ENCODE results near the gene FBXL5. TPM values are rescaled to one million over a fixed set of nuclear protein-coding genes. Genes with fewer than 3 reads are reported as not detected.

The FBXL5 gene, protein sequence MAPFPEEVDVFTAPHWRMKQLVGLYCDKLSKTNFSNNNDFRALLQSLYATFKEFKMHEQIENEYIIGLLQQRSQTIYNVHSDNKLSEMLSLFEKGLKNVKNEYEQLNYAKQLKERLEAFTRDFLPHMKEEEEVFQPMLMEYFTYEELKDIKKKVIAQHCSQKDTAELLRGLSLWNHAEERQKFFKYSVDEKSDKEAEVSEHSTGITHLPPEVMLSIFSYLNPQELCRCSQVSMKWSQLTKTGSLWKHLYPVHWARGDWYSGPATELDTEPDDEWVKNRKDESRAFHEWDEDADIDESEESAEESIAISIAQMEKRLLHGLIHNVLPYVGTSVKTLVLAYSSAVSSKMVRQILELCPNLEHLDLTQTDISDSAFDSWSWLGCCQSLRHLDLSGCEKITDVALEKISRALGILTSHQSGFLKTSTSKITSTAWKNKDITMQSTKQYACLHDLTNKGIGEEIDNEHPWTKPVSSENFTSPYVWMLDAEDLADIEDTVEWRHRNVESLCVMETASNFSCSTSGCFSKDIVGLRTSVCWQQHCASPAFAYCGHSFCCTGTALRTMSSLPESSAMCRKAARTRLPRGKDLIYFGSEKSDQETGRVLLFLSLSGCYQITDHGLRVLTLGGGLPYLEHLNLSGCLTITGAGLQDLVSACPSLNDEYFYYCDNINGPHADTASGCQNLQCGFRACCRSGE
- total RNA-seq = 28.9 and 30.3 TPM in 2 replicates

DNA sequence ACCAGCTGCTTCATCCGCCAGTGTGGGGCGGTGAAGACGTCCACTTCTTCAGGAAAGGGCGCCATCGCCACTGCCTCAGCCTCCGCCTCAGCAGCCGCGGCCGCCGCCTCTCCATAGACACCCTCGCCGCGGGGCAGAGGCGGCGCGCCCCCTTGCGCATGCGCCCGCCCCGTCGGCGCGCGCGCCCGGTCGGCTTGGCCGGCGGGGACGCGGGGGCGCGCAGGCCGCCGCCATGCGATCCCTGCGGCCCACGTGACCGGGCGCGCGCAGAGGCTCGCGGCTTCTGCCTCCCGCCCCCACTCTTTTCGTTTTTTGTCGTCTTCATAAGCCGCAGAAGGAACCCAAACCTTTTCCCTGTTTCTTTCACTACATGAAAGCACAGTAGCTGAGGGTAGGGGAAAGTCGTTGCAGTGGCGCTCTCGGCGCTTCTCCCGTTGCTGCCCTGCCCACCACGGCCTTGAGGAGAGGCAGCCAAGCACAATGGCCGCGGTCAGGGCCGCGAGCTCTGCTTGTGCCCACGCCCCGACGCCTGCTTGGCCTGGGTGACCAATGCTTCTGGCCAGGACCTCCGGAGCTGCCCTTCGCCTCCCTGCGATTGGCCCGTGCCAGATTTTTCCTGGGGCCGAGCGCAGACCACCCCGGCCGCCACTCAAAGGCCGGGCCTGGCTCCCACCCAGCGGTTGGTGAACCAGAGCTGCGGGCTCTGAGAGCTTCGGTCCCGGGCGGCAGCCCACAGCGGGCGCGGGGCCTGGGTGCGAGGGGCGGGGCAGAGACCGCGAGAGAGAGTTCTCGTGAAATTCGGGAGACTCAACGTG is at the start of gene FBXL5:
Gene FBXL5, minus strand, starts transcription at position 135 of the 815 bp plus-strand sequence. Its CDS starts 70 bp downstream, at position 65.
- intact Hi-C loops (cut with micrococcal nuclease) = loop anchor here (1.0 to 10.0 kb wide), 6 partner anchors 26 to 653 kb away; partner anchors contain the start of genes CD38, CPEB2, FAM200B and TAPT1
- DNase-seq (ENCODE audit: low spot score) = peak; percentile 81
- Mint-ChIP-seq H3K4me1 (ENCODE audit: low read depth) (peaks cover 51% of the 10 kb centered on the region), H3K27me3 (ENCODE audit: low read depth) (no peaks in the 10 kb centered on the region), H3K27ac (peak within 1 kb of the TSS; percentile 96), H3K9me3 (no peaks in the 10 kb centered on the region), H3K4me3 (ENCODE audit: low read depth) (peak within 1 kb of the TSS; percentile 93), H3K36me3 (ENCODE audit: low read depth) (peaks cover 23% of the 10 kb centered on the region)

DNA sequence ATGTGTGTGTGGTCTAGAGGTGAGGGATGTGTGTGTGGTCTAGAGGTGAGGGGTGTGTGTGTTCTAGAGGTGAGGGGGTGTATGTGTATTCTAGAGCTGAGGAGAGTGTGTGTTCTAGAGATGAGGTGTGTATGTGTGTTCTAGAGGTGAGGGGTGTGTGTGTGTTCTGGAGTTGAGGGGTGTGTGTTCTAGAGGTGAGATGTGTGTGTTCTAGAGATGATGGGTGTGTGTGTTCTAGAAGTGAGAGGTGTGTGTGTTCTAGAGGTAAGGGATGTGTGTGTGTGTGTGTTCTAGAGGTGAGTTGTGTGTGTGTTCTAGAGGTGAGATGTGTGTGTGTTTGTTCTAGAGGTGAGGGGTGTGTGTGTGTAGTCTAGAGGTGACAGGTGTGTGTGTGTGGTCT is 49.0 kb upstream of the FBXL5 start:
- no peaks in the 10 kb centered on the region for H3K4me1 Mint-ChIP-seq (ENCODE audit: low read depth)
- intact Hi-C loops (cut with micrococcal nuclease) = no loop called here
- no peaks in the 10 kb centered on the region for H3K36me3 Mint-ChIP-seq (ENCODE audit: low read depth)
- peaks cover 26% of the 10 kb centered on the region for H3K27me3 Mint-ChIP-seq (ENCODE audit: low read depth)
- no peak for DNase-seq (ENCODE audit: low spot score)
- no peak overlapping the region for H3K27ac Mint-ChIP-seq
- peak overlapping the region; percentile 81 for H3K4me3 Mint-ChIP-seq (ENCODE audit: low read depth)
- H3K9me3 Mint-ChIP-seq = no peaks in the 10 kb centered on the region

DNA sequence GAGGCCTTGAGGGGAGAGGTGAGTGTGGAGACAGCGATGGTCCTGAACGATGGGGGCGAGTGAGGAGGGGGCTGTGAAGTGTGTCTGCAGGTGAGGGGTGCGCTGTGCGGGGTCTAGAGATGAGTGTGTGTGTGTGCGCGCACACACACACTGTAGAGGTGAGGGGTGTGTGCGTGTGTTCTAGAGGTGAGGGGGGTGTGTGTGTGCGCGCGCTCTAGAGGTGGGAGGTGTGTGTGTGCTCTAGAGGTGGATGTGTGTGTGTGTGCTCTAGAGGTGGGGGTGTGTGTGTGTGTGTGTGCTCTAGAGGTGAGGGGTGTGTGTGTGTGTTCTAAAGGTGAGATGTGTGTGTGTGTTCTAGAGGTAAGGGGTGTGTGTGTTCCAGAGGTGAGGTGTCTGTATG is 48.3 kb upstream of the FBXL5 start:
- intact Hi-C loops (cut with micrococcal nuclease) = no loop called here
- H3K36me3 Mint-ChIP-seq (ENCODE audit: low read depth) = no peaks in the 10 kb centered on the region
- DNase-seq (ENCODE audit: low spot score) = no peak
- H3K4me1 Mint-ChIP-seq (ENCODE audit: low read depth) = no peaks in the 10 kb centered on the region
- H3K27ac Mint-ChIP-seq = no peak overlapping the region
- H3K27me3 Mint-ChIP-seq (ENCODE audit: low read depth) = peaks cover 29% of the 10 kb centered on the region
- no peaks in the 10 kb centered on the region for H3K9me3 Mint-ChIP-seq
- peak overlapping the region; percentile 81 for H3K4me3 Mint-ChIP-seq (ENCODE audit: low read depth)

DNA sequence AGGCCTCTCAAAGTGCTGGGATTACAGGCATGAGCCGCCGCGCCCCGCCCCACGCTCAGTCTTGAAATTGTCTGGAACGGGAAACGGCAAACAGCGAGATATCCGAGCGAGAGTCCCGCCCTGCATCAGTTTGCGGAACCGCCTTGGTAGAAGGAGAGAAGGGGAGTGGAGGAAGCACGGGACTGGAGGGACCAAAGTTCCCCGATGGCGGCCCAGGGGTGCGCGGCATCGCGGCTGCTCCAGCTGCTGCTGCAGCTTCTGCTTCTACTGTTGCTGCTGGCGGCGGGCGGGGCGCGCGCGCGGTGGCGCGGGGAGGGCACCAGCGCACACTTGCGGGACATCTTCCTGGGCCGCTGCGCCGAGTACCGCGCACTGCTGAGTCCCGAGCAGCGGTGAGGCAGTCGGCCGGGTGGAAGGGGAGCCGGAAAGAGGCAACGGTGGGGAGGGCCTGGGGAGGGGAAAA is 47.8 kb upstream of the FBXL5 start, which contains the start of gene BST1:
Gene BST1, plus strand, starts transcription at position 125 of the 463 bp plus-strand sequence. Its CDS starts 80 bp downstream, at position 205.
- no peaks in the 10 kb centered on the region for H3K9me3 Mint-ChIP-seq
- DNase-seq (ENCODE audit: low spot score) = peak; percentile 43
- peak within 1 kb of the TSS; percentile 81 for H3K4me3 Mint-ChIP-seq (ENCODE audit: low read depth)
- intact Hi-C loops (cut with micrococcal nuclease) = no loop called here
- H3K27ac Mint-ChIP-seq = no peak within 1 kb of the TSS
- no peaks in the 10 kb centered on the region for H3K36me3 Mint-ChIP-seq (ENCODE audit: low read depth)
- peaks cover 29% of the 10 kb centered on the region for H3K27me3 Mint-ChIP-seq (ENCODE audit: low read depth)
- H3K4me1 Mint-ChIP-seq (ENCODE audit: low read depth) = no peaks in the 10 kb centered on the region

DNA sequence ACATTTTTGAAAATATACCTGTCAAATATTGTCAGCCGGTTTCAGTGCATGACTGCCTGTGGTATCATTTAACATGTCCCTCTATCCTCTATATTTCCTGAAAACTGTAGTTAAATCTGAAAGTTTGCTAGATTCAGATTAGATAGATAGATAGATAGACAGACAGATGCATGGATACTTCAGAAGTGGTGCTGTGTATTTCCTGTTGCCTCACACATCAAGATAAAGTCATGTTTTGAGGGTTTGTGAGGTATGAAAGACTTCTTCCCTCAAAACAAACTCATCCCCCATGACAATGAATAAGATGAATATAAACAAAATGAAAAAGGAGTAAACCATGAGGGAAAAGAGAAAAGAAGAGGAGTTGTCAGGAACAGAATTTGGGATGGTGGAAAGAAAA is 41.7 kb upstream of the FBXL5 start:
- no peaks in the 10 kb centered on the region for H3K9me3 Mint-ChIP-seq
- H3K27ac Mint-ChIP-seq = no peak overlapping the region
- intact Hi-C loops (cut with micrococcal nuclease) = no loop called here
- H3K4me1 Mint-ChIP-seq (ENCODE audit: low read depth) = peaks cover 9% of the 10 kb centered on the region
- peaks cover 17% of the 10 kb centered on the region for H3K27me3 Mint-ChIP-seq (ENCODE audit: low read depth)
- no peak for DNase-seq (ENCODE audit: low spot score)
- no peak overlapping the region for H3K4me3 Mint-ChIP-seq (ENCODE audit: low read depth)
- H3K36me3 Mint-ChIP-seq (ENCODE audit: low read depth) = no peaks in the 10 kb centered on the region

DNA sequence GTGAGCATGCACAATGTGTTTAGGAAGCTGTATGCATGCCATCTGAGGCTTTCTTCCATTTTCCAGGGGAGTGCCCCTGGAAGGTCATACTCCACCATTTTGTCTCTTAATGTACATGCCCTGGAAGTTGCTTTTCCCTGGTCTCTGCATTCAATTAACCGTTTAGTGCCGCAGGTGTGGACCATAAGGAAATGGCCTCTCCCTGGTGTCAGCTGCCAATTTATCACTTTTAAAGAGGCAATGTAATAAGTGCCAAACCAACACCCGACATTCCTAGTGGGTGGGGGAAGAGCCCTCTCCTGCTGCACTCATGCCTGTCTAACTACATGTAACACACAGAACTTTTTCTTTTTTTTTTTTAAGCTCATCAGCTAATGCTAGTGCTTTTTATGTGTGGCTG is 40.6 kb upstream of the FBXL5 start:
- Mint-ChIP-seq H3K4me1 (ENCODE audit: low read depth) (peaks cover 10% of the 10 kb centered on the region), H3K4me3 (ENCODE audit: low read depth) (no peak overlapping the region), H3K27ac (no peak overlapping the region), H3K36me3 (ENCODE audit: low read depth) (no peaks in the 10 kb centered on the region), H3K27me3 (ENCODE audit: low read depth) (peaks cover 17% of the 10 kb centered on the region), H3K9me3 (no peaks in the 10 kb centered on the region)
- no peak for DNase-seq (ENCODE audit: low spot score)
- intact Hi-C loops (cut with micrococcal nuclease) = no loop called here

DNA sequence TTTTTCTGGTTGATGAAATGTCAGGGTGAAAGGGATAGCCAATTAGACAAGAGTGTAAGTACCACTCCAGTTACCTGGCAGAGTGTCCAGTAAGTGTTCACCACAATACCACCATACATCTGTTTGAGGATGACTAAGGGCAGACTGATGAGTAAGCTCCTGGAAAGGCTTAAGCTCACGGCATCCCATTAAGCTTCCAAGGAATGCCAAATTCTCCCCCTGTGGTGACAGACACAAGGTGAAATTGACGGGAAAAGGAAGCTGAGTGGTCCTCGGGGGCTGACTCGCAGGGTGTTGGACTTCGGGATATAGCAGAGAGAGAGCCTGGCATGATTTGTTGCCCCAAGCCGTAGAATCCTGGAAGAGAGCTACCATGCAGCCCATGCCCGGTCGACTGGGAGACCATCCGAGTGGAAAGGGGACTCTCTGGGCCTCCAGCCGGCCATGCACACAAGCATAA is 40.1 kb upstream of the FBXL5 start:
- no peak for DNase-seq (ENCODE audit: low spot score)
- Mint-ChIP-seq H3K4me3 (ENCODE audit: low read depth) (no peak overlapping the region), H3K27me3 (ENCODE audit: low read depth) (peaks cover 17% of the 10 kb centered on the region), H3K27ac (no peak overlapping the region), H3K36me3 (ENCODE audit: low read depth) (no peaks in the 10 kb centered on the region), H3K9me3 (no peaks in the 10 kb centered on the region), H3K4me1 (ENCODE audit: low read depth) (peaks cover 10% of the 10 kb centered on the region)
- intact Hi-C loops (cut with micrococcal nuclease) = no loop called here

DNA sequence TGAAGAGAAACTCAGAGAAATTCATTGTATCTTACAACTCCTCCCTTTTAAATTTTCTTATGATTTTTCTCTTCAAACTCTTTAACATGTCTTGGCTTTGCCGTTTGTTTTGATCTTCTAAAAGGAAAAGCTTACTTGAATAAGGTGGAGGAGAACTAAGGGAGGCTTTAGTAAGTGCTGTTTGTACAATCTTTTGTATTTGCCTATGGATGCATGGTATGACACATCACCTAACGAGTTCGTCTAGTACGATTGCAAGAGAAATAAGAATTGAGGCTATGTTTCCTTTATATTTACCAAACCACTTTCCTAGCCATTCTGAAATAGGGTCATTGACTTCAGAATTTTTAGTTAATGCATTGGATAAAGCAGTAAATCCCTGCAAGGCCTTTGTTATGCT is 39.3 kb upstream of the FBXL5 start:
- H3K27me3 Mint-ChIP-seq (ENCODE audit: low read depth) = peaks cover 11% of the 10 kb centered on the region
- H3K36me3 Mint-ChIP-seq (ENCODE audit: low read depth) = no peaks in the 10 kb centered on the region
- intact Hi-C loops (cut with micrococcal nuclease) = no loop called here
- no peaks in the 10 kb centered on the region for H3K9me3 Mint-ChIP-seq
- peaks cover 10% of the 10 kb centered on the region for H3K4me1 Mint-ChIP-seq (ENCODE audit: low read depth)
- H3K27ac Mint-ChIP-seq = no peak overlapping the region
- DNase-seq (ENCODE audit: low spot score) = no peak
- H3K4me3 Mint-ChIP-seq (ENCODE audit: low read depth) = no peak overlapping the region

DNA sequence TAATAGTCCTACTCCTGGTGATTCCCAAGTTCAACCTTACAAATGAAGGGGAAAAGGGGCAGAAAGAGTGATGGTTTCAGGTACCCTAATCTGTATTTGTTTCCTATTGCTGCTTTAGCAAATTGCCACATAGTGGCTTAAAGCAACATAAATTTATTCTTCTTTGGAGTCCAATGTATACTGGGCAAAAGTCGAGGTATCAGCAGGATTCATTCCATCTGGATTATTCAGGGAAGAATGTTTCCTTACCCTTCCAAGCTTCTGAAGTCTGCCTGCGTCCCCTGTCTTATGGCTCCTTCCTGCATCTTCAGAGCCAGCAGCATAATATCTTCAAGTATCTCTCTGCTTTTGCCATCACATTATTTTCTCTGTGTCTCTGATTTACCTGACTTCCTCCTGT is 37.4 kb upstream of the FBXL5 start:
- Mint-ChIP-seq H3K27me3 (ENCODE audit: low read depth) (peaks cover 4% of the 10 kb centered on the region), H3K4me1 (ENCODE audit: low read depth) (peaks cover 10% of the 10 kb centered on the region), H3K36me3 (ENCODE audit: low read depth) (peaks cover 10% of the 10 kb centered on the region), H3K9me3 (no peaks in the 10 kb centered on the region), H3K27ac (no peak overlapping the region), H3K4me3 (ENCODE audit: low read depth) (no peak overlapping the region)
- DNase-seq (ENCODE audit: low spot score) = no peak
- intact Hi-C loops (cut with micrococcal nuclease) = no loop called here

DNA sequence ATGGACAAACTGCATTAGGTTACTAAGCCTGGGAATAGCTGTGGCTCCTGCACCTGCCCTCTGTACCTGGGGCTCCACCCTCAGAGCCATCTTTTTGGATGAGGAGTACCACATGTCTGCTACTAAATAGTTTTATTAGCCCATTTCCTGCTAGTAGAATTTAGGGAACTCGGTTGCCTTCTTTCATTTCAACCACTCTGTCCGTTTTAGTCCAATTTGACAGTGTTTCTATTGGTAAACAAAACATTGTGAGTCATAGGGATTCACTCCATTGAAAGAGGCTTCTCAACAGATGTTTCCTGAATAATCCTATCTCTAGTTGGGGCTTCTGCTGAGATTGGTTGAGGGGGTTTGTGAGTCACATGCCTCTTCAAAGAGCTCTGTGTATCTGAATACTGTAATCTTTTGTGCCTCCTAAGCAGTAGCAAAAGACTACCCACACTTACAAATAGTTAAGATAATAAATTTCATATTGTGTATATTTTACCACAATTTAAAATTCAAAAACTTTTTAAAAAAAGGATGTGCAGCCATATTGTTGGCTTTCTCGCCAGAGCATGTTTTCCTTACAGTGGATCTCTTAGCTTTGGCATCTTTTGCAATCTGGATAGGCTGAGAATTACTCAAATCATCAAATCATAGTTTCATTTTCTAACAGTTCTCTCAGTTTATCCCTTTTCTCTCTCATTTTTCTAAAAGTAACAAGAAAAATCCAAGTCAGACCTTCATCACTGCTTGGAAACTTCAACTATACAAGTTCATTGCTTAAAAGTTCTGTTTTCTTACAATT is 36.4 kb upstream of the FBXL5 start:
- intact Hi-C loops (cut with micrococcal nuclease) = no loop called here

DNA sequence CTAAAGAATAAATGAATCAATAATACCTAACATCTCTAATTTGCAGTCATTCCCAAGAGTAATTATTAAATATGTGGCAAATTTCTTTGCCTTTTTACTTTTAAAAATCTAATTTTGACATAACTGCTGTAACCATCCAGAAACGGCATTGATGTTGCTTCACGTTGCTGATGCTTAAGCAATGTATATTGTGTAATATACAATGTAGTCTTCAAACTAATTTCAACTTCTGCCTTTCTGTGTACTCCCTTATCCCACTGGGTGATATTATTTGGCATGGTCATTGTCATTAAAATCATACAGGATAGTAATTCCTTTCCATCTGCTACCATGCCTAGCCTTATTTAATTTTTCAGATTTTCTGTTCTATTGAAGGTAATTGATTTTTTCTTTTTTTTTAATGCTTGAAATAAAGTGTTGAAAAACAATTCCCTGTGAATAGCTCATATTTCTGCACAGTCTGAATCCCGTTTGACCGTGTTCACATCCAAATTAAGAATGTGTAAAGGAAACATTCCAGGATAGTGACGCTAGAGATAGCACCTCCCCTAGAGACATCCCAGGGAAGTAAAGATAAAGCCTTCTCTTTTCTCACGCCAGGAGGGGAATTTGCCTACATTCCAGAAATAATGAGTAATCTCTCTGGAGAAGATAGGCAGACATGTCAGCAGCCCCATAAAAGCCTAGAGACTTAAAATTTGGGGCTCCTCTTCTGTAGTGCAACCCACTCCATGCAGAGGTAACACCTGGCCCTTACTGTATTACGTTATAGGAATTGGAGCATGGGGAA is 35.1 kb upstream of the FBXL5 start:
- Mint-ChIP-seq H3K27me3 (ENCODE audit: low read depth) (no peaks in the 10 kb centered on the region), H3K4me3 (ENCODE audit: low read depth) (no peak overlapping the region), H3K4me1 (ENCODE audit: low read depth) (peaks cover 6% of the 10 kb centered on the region), H3K9me3 (no peaks in the 10 kb centered on the region), H3K36me3 (ENCODE audit: low read depth) (peaks cover 27% of the 10 kb centered on the region), H3K27ac (no peak overlapping the region)
- intact Hi-C loops (cut with micrococcal nuclease) = no loop called here
- no peak for DNase-seq (ENCODE audit: low spot score)

More for the DNA sequence above, 36.4 kb upstream of the FBXL5 start:
- DNase-seq (ENCODE audit: low spot score) = no peak
- H3K27me3 Mint-ChIP-seq (ENCODE audit: low read depth) = no peaks in the 10 kb centered on the region
- H3K4me1 Mint-ChIP-seq (ENCODE audit: low read depth) = peaks cover 5% of the 10 kb centered on the region
- no peak overlapping the region for H3K4me3 Mint-ChIP-seq (ENCODE audit: low read depth)
- no peaks in the 10 kb centered on the region for H3K9me3 Mint-ChIP-seq
- H3K27ac Mint-ChIP-seq = no peak overlapping the region
- H3K36me3 Mint-ChIP-seq (ENCODE audit: low read depth) = peaks cover 19% of the 10 kb centered on the region

Data from activated T-helper 2 cell treated with anti-CD3 and anti-CD28 coated beads, Interferon-gamma antibody, Interleukin-2, Interleukin-4, amounts not matched to agents 10 μg/mL and 5 μg/mL and 100 μg/mL, durations not matched to agents 14 hours and 24 hours and 36 hours (primary cell).